ENCODE results near the gene POLR2F. TPM values are rescaled to one million over a fixed set of nuclear protein-coding genes. Genes with fewer than 3 reads are reported as not detected.
A peak's percentile ranks its signal among the peaks of the same experiment; 100 is the strongest.

Gene POLR2F
- total RNA-seq, 4 donors from 2014 or later = 60.1 to 66.8 (median 64.1) TPM

- Histone ChIP-seq H3K27me3 (no peaks in the 10 kb centered on the region), H3K27ac (no peak overlapping the region), H3K9me3 (no peaks in the 10 kb centered on the region), H3K36me3 (peaks cover 11% of the 10 kb centered on the region), H3K4me1 (no peaks in the 10 kb centered on the region), H3K4me3 (no peak overlapping the region)
- DNase-seq (ENCODE audit: low spot score in 2 of 2) = no peak
- TF ChIP-seq CTCF (IDR thresholded peaks at IDR 0.05) (no peak), POLR2AphosphoS5 (IDR thresholded peaks at IDR 0.05) (no peak), EP300 (IDR thresholded peaks at IDR 0.05) (no peak), POLR2A (IDR thresholded peaks at IDR 0.05) (no peak)
- 86% methylated on average over 4 of the region's 4 CpGs for WGBS
Measured at GRCh38 chr22:37976547-37976946, 23.0 kb downstream of the POLR2F start.

- Histone ChIP-seq H3K9me3 (no peaks in the 10 kb centered on the region), H3K4me3 (peak overlapping the region; percentile 36), H3K27ac (no peak overlapping the region), H3K4me1 (no peaks in the 10 kb centered on the region), H3K36me3 (no peaks in the 10 kb centered on the region), H3K27me3 (no peaks in the 10 kb centered on the region)
- 78% methylated on average over 8 of the region's 8 CpGs for WGBS
- DNase-seq (ENCODE audit: low spot score in 2 of 2) = no peak
- TF ChIP-seq POLR2A (IDR thresholded peaks at IDR 0.05) (no peak), CTCF (IDR thresholded peaks at IDR 0.05) (no peak), POLR2AphosphoS5 (IDR thresholded peaks at IDR 0.05) (no peak), EP300 (IDR thresholded peaks at IDR 0.05) (no peak)
Measured at GRCh38 chr22:37979782-37980181, 26.3 kb downstream of the POLR2F start.

GRCh38 chr22:37981282-37982011 is 27.9 kb downstream of the POLR2F start:
- H3K36me3 ChIP-seq = peaks cover under 1% of the 10 kb centered on the region
- TF ChIP-seq CTCF (IDR thresholded peaks at IDR 0.05) (no peak), POLR2A (IDR thresholded peaks at IDR 0.05) (no peak), POLR2AphosphoS5 (IDR thresholded peaks at IDR 0.05) (no peak), EP300 (IDR thresholded peaks at IDR 0.05) (no peak)
- no peaks in the 10 kb centered on the region for H3K27me3 ChIP-seq
- 76% methylated on average over 5 of the region's 6 CpGs for WGBS
- H3K4me1 ChIP-seq = no peaks in the 10 kb centered on the region
- H3K4me3 ChIP-seq = peak overlapping the region; percentile 36
- DNase-seq (ENCODE audit: low spot score in 2 of 2) = no peak
- H3K27ac ChIP-seq = no peak overlapping the region
- no peaks in the 10 kb centered on the region for H3K9me3 ChIP-seq

GRCh38 chr22:37982151-37982785 is 28.8 kb downstream of the POLR2F start:
- Histone ChIP-seq H3K36me3 (peaks cover 4% of the 10 kb centered on the region), H3K4me1 (no peaks in the 10 kb centered on the region), H3K27me3 (no peaks in the 10 kb centered on the region), H3K9me3 (no peaks in the 10 kb centered on the region), H3K27ac (no peak overlapping the region), H3K4me3 (peak overlapping the region; percentile 36)
- no peak for DNase-seq (ENCODE audit: low spot score in 2 of 2)
- 65% methylated on average over 8 of the region's 8 CpGs for WGBS
- TF ChIP-seq POLR2A (IDR thresholded peaks at IDR 0.05) (no peak), POLR2AphosphoS5 (IDR thresholded peaks at IDR 0.05) (no peak), EP300 (IDR thresholded peaks at IDR 0.05) (no peak), CTCF (IDR thresholded peaks at IDR 0.05) (no peak)

All from suprapubic skin (tissue), 4 donors.